HG02588 (cell line): ENCODE measurements around the gene FGD3.

Experiments used
- ATAC-seq: cut with Tn5 transposase; IDR thresholded peaks from one replicate; pipeline ENCODE4 v1.9.1; 2021; ENCODE audit warnings: mild to moderate bottlenecking, moderate library complexity; ENCODE audit not compliant: unreplicated experiment

The FGD3 gene

DNA sequence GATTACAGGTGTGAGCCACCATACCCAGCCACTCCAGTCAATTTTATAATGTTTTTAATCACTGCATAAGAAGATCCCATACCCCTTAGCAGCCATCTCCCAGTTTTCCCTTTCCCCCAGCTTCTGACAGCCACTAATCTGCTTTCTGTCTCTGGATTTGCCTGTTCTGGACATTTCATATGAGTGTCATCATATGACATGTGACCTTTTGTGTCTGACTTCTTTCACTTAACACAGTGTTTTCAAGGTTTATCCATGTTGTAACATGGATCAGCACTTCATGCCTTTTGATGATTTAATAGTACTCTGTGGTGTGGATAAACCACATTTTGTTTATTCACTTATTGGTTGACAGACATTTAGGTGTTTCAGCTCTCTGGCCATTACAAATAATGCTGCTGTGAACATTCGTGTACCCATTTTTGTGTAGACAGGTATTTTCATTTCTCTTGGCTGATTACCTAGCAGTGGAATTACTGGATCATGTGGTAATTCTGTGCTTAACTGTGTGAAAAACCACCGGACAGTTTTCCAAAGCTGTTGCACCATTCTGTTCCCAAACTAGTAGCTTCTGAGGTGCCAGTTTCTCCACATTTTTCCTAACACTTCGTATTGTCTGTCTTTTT lies 119.8 kb downstream of the FGD3 start:
- ATAC-seq: no peak

DNA sequence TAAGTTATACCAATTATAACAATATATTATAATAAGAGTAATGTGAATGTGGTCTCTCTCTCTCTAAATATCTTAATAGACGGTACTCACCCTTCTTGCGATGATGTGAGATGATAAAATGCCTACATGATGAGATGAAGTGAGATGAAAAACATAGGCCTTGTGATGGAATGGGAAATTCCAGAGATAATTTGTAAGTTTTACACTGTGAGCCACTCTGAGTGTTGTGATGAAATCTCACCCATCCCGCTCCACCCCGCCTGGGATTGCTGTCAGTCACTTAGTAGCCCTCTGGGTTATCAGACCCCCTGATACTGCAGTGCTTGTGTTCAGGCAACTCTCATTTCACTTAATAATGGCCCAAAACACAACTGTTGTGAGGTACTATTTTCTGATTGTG lies 121.6 kb downstream of the FGD3 start:
- no peak for ATAC-seq

DNA sequence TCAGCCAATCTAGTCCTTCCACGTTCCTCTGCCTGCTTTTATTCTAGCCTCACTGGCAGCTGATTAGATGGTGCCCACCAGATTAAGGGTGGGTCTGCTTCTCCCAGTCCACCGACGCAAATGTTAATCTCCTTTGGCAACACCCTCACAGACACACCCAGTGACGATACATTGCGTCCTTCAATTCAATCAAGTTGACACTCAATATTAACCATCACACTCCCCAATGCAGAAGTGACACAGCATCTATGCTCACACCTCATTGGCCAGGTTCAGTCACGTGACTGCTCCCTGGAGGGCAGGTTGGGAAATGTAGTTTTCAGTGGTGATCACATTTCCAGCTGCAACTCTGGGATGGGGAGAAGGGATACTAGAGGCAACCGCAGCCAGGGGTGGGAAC lies 124.1 kb downstream of the FGD3 start:
- no peak for ATAC-seq

DNA sequence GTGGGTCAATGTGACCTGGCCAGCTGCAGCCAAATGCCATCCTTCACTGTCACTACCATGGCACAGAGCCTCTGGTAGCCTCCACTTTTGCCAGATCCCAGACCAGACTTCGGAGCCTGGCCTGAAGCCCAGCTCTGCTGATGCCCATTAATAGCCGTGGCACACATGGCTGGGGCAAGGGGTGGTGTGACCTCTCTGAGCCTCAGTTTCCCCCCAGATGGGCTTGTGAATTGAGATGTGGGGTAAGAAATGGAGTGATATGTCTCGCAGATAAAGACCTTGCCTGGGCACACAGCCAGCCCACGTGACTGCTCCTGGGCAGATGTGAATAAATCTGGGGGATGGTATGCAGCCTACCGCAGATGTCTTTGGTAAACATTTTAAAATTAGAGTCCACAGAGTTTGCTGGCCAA lies 125.1 kb downstream of the FGD3 start:
- ATAC-seq: no peak

DNA sequence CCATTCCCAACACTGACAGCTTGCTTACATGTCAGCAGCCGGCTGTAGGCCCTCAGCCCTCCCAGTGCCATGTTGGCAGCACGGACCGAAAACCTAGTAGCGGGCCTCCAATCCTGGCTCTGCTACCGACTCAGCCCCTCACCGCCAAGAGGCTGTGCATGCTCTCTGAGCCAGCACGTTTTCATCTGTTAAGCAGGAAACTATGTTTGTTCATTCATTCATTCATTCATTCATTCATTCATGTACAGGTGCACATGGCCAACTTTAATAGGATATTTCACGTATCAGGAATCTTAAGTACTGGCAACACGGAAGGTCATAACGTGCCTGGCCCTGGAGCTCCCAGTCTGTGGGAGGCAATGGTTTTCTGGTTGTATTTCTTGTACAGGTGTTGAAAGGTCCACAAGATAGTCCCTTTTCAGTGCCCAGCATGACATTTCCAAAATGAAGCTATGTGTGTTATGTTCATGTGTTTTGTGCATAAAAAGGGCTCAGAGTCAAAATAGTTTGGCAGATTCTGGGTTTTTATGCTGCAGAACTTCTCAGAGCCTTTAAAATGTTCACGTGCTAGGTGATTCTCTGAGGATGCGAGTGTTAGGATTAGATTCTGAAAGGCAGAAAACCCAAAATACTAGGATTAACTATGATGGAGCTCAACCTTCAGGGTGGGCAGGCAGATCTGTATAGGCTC lies 128.9 kb downstream of the FGD3 start:
- ATAC-seq: no peak

DNA sequence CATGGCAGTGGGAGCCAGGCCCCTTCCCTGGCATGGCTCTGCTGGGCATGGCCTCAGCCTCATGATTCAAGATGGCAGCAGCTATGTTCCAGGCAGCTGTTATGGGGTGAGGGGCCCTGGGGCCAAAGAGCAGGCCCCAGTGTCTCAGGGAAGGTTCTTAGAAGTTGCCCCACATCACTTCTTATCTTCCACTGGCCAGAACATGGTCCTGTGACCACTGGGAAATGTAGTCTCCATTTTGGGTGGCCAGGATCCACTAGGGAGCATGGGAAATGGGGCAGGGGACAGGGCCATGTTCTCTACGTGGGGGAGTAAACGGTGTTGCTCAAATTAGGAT lies 129.4 kb downstream of the FGD3 start:
- no peak for ATAC-seq

DNA sequence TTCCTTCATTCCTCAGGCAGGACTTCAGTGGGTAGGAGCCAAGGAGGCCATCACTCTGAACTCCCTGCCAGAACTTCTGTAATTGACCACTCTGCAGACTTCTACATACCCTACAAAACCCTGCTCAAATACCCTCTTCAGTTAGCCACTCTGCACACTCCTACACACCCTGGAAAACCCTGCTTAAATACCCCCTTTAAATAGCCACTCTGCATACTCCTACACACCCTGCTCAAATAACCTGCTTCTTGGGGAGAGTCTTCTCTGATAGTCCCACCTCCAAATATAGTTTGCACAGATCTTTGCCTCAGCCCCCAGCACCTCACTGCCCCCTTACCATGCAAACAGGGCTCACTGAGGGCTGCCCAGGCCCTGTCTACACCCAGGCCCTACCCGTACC lies 130.0 kb downstream of the FGD3 start:
- ATAC-seq: no peak

DNA sequence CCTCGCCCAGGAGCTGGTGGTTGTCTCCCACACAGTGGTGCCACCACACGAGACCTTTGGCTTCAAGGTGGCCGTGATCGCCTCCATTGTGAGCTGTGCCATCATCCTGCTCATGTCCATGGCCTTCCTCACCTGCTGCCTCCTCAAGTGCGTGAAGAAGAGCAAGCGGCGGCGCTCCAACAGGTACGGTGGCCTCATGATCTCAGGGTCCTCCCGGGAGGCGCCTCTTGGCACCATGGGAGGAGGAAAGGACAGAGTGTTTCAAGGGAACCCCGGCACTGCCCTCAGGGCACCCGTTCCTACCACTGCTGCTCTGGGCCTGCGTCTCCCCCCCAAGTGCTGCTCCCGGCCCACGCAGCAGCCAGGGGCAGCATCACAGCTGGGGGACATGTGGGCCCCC lies 130.5 kb downstream of the FGD3 start:
- ATAC-seq: no peak

DNA sequence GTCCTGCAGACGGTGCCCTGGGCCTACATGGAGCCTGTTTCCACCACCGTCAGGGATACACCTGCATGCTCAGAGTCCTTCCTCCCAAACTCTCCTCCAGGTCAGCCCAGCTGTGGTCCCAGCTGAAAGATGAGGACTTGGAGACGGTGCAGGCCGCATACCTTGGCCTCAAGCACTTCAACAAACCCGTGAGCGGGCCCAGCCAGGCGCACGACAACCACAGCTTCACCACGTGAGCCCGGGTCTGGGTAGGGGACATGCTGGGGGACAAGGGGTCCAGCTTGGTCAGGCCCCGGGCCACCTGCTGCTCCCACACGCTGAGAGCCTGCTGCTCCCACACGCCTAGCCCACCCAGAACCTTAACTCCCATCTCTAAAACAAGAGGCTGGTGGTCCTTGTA lies 132.0 kb downstream of the FGD3 start:
- no peak for ATAC-seq

DNA sequence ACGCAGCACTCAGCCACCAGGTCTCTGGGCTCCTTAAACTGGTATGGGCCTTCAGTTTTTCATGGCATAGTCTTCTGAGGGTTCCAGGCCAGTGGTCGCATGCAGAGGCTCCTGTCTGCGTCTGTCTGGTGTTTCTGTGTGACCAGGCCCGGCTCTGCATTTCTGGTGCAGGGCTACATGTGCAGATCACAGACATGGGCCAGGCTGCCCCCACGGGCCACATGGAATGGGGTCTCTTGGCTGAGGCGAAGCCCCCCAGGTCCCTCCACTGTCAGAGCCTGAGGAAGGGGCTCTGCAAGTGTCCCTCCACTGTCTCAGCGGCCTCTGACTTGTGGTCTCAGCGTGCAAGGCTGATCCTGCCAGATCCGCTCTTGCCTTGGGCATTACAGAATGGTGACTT lies 133.1 kb downstream of the FGD3 start:
- no peak for ATAC-seq

DNA sequence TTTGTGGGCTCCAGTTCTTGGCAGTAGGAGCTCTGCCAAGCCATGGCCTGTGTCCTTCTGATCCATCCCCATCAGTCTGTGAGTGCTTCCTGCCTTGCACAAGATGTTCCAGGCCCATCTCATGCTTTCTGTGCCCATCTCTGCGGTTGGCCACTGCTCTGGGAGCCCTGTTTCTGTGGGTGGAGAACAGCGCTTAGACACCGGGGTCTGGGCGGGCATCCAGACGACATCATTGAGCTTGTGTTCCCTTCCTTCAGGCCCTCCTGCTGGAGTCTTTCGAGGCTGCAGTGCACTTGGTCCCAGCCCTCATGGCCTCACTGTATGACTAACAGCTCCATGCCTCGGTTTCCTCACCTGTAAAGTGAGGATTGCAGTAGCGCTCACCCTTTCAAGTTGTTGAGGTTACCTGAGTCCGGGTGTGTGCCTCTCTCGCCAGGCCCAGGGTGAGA lies 133.8 kb downstream of the FGD3 start:
- ATAC-seq: no peak

DNA sequence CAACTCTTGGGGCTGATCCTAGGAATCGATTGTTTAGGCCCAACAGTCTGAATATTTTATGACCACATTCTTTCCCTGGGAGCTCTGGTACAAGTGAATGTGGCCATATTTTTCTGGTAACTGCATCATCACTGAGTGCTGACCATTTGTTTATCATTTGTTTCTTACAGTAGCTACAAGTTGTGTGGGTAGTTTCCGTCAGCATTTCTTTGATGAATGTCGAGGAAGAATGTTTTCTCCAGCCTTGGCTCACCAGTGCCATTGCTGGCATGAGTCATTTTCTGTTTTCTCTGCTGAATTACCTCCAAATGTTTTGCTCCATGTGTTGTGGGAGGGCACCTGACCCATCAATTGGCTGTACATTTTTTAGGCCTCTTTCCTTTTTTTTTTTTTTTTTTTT lies 134.6 kb downstream of the FGD3 start:
- ATAC-seq: no peak

DNA sequence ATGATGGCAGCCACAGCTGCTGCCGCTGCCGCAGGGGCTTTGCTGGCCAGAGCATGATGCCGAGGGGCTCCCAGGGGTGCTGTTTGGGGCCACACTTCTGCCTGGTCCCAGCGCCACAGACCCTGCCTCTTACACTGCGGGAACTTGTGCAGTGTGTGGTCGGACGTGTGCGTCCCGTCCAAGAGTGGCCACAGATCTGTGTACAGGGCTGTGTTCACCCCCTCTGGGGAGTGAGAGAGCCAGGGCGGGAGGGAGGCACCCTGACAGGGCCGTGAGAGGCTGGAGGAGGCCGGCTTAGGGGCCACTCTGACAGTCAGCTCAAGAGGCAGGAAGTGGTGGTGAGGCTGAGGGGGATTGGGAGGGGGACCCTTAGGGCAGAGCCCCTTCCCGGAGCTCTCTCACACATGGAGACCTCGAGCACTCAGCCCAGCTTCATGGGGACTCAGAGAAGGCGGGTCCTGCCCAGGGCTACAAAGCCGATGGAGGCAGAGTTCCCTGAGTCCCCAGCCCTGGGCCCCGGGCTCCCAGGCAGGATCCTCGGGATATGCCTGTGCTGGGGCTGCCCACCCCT lies 135.6 kb downstream of the FGD3 start:
- ATAC-seq: no peak

DNA sequence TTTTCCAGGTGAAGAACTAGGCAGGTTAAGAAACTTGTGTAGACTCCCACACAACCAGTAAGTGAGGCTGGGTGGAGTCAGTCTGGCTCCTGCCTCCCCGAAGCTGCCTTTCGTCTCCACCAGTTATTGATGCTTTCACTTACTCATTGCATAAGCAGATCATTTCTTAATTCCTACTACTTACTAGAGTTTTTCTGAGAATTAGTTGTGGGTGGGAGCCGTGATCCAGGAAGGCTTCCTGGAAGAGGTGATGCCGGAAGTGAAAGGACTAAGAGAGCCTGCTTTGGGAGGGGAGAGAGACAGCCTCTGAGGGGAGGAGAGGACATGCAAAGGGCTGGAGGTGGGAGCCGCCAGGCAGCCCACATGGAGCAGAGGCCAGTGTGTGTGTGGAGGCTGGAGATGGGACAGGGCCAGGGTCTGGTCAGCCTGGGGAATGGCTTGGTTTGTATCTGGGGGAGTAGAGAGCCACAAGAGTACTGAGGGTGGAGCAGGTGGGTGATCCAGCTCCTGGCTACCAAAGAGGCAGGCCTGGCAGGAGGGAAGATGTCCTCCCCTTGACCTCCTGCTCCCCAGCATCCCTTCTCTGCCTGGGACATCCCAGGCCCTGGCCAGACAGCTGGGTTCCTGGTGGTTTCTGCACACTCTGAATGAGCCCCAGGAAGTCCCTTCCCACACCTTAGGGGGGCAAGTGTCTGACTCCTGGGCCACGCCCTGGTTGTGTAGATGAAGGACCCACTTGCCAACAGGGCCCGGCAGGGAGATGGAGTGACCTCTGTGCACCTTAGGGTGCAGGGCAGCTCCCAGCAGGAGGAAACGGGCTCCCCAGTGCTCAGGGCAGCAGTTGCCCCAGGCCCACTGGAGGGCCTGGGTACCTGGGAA lies 136.5 kb downstream of the FGD3 start:
- ATAC-seq: no peak

DNA sequence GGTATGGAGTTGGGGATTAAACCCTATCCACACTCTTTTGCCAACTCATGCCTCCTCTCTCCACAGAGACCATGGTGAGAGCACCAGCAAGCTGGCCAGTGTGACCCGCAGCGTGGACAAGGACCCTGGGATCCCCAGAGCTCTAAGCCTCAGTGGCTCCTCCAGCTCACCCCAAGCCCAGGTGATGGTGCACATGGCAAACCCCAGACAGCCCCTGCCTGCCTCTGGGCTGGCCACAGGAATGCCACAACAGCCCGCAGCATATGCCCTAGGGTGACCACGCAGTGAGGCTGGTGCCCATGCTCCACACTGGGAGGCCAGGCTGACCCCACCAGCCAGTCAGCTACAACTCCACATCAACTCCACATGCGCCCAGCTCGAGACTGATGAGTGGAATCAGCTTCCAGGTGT lies 137.2 kb downstream of the FGD3 start:
- ATAC-seq: no peak

DNA sequence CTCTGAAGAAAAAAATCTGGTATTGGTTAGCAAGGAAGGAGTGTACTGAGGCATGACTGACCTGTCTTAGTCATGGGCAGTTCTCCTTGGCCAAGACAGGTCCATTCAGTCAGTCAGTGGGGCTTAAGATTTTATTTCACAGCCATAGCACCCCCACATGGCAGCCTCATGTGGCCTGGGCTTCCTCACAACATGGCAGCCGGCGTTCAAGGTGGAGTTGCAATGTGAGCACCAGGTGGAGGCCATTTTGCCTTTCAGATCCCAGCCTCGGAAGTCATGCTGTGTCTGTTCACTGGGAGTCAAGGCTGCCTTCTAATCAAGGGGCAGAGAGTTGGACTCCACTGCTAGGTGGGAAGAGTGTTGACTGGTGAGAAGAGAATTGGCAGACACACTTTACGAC lies 138.4 kb downstream of the FGD3 start:
- ATAC-seq: no peak
